Gastrocnemius medialis (tissue), 4 donors: ENCODE results near the gene CHST1.

Experiments
- POLR2A ChIP-seq, 2 donors: fragments of 450-650 bp; IDR thresholded peaks; one replicate each; pipeline ENCODE4 v1.6.1; 2017; ENCODE audit warnings: antibody characterized with exemption in 2 of 2, mild to moderate bottlenecking in 2 of 2, moderate library complexity in 2 of 2
- TF ChIP-seq, protein P1 (sequence below), 5 experiments: fragments of 450-650 bp in 3 of 5; fragments of 200-600 bp in 2 of 5; sonication (generic) in 2 of 5; IDR thresholded peaks in 4 of 5; conservative IDR thresholded peaks in 1 of 5; 1 replicate in 4 of 5; 2 replicates in 1 of 5; pipeline ENCODE4 v1.5.1; 2016 to 2019; ENCODE audit warnings: antibody characterized with exemption in 5 of 5, mild to moderate bottlenecking in 3 of 5, moderate library complexity in 3 of 5

DNA sequence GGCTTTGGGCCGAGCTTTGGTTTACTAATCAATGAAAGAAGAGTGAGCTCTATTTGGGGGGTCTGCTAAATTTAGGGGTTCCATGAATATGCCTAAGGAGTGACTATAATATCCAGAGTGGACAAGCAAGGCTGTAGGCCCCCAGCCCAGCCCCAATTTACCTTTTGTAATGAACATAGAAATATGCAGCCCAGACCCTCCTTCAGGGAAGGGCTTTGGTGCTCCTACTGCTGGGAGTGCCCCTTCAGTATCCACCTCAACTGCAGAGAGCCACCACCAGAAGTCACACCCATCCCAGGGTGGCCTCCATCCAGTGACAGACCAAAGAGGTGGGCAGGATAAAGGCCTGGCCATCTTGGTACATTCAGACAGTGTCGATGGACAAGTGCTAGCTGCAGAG lies 43.1 kb downstream of the CHST1 start:
- TF ChIP-seq, protein P1, sequence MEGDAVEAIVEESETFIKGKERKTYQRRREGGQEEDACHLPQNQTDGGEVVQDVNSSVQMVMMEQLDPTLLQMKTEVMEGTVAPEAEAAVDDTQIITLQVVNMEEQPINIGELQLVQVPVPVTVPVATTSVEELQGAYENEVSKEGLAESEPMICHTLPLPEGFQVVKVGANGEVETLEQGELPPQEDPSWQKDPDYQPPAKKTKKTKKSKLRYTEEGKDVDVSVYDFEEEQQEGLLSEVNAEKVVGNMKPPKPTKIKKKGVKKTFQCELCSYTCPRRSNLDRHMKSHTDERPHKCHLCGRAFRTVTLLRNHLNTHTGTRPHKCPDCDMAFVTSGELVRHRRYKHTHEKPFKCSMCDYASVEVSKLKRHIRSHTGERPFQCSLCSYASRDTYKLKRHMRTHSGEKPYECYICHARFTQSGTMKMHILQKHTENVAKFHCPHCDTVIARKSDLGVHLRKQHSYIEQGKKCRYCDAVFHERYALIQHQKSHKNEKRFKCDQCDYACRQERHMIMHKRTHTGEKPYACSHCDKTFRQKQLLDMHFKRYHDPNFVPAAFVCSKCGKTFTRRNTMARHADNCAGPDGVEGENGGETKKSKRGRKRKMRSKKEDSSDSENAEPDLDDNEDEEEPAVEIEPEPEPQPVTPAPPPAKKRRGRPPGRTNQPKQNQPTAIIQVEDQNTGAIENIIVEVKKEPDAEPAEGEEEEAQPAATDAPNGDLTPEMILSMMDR (IDR thresholded peaks at IDR 0.05 in 4 of 5, conservative IDR thresholded peaks at IDR 0.05 in 1 of 5): no peak
- no peak for TF ChIP-seq POLR2A (IDR thresholded peaks at IDR 0.05)
